Activated CD8-positive, alpha-beta T cell treated with anti-CD3 and anti-CD28 coated beads for 36 hours (primary cell): Measurements from ENCODE around the gene GATAD2A. TPM values are rescaled to one million over a fixed set of nuclear protein-coding genes. Genes with fewer than 3 reads are reported as not detected.

ENCODE experiments used
- ATAC-seq: fragments of 200-7000 bp; cut with Tn5 transposase; one replicate; pipeline ENCODE4 v1.10.0; 2021; ENCODE audit warnings: mild to moderate bottlenecking, moderate library complexity
- CTCF ChIA-PET: fragments of 350-600 bp; sonication (Branson Sonifier 250); formaldehyde crosslinking; loops from one replicate; lab custom pipeline; 2021; ENCODE audit warnings: antibody characterized with exemption; lab: Charles Lee
- POLR2A ChIA-PET: fragments of 350-600 bp; sonication (Branson Sonifier 250); formaldehyde crosslinking; loops from one replicate; lab custom pipeline; 2021; ENCODE audit warnings: antibody characterized with exemption; lab: Charles Lee
- DNase-seq: peaks from one replicate; pipeline ENCODE4 v3.0.0-alpha.2; 2020
- H3K27ac Mint-ChIP-seq: one replicate; pipeline ENCODE4 v1.8.0; 2021; ENCODE audit warnings: mild to moderate bottlenecking, mixed read lengths
- H3K27me3 Mint-ChIP-seq: one replicate; pipeline ENCODE4 v1.8.0; 2021; ENCODE audit warnings: mixed read lengths
- H3K36me3 Mint-ChIP-seq: one replicate; pipeline ENCODE4 v1.8.0; 2021; ENCODE audit warnings: low read depth, mixed read lengths
- H3K4me1 Mint-ChIP-seq: one replicate; pipeline ENCODE4 v1.8.0; 2021; ENCODE audit warnings: low read depth, mixed read lengths
- H3K4me3 Mint-ChIP-seq: one replicate; pipeline ENCODE4 v1.8.0; 2021; ENCODE audit warnings: mild to moderate bottlenecking, moderate library complexity, mixed read lengths
- H3K9me3 Mint-ChIP-seq: one replicate; pipeline ENCODE4 v1.8.0; 2021; ENCODE audit warnings: mixed read lengths
- intact Hi-C: fragments of 100-400 bp; cut with micrococcal nuclease; formaldehyde crosslinking; loops from one replicate; pipeline ENCODE4 v1.10.0; 2022
- total RNA-seq, 2 experiments: library from RNA; stranded (reverse); gene quantifications; one replicate each; pipeline ENCODE4 v1.2.3, GENCODE V29; 2021
- TF ChIP-seq, protein P1 (sequence below): fragments of 200-600 bp; IDR thresholded peaks from one replicate; pipeline ENCODE4 v1.8.0; 2022; ENCODE audit warnings: antibody characterized with exemption, mild to moderate bottlenecking

Gene GATAD2A
- total RNA-seq, 2 experiments from 2014 or later, result 132 to 136 TPM

DNA sequence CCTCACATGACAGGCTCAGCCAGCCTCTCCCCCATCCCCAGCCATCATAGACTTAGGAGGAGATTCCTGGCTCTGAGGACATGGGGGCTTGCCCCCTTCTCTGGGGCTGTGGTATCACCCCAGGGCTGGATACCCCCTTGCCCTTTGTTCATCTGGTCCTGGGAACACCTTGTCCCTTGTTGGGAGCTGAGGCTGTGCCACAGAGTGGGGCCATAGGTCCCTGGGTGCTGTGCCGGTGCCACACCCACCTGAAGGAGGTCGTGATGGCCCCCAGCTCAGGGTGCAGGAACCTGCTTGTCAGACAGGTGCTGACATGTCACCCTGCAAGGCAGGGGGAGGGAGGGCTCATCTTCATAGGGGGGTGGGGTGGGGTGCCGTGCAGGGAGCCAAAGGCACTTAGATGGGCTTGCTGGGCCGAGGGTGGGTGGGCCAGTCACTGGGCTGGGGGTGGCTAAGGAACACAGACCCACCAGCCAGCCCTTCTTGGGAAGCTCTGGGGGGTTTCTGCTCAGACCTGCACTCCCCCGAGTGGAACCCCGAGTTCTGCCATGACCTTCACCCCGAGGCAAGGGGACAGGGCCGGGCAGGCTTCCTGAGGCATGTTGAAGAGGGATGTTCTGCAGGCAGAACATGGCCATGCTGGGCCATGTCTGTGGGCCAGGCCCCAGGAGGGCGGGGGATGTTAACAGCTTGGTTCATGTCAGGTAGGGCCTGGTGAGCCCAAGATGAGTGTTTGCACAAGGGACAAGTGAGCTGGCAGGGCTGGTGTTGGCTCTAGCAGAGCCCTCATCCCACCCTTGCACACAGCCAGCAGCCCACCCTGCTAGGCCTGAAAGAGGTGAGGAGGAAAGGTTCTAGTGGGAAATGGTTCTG, 81.8 kb downstream of the GATAD2A start:
- Mint-ChIP-seq H3K9me3 (no peaks in the 10 kb centered on the region), H3K4me1 (peaks cover 72% of the 10 kb centered on the region), H3K36me3 (peaks cover 14% of the 10 kb centered on the region), H3K27ac (peak overlapping the region; percentile 82), H3K4me3 (no peak overlapping the region), H3K27me3 (no peaks in the 10 kb centered on the region)
- CTCF ChIA-PET, result interaction anchor here (0.8 to 6.5 kb wide), 6 partner anchors 28 to 166 kb away, joined by 3 to 135 read pairs (median 6); no protein-coding TSS in a partner anchor
- intact Hi-C loops, result loop anchor here (5.0 kb wide), 2 partner anchors 100 to 120 kb away; no protein-coding TSS in a partner anchor
- DNase-seq, result no peak
- TF ChIP-seq, protein P1, sequence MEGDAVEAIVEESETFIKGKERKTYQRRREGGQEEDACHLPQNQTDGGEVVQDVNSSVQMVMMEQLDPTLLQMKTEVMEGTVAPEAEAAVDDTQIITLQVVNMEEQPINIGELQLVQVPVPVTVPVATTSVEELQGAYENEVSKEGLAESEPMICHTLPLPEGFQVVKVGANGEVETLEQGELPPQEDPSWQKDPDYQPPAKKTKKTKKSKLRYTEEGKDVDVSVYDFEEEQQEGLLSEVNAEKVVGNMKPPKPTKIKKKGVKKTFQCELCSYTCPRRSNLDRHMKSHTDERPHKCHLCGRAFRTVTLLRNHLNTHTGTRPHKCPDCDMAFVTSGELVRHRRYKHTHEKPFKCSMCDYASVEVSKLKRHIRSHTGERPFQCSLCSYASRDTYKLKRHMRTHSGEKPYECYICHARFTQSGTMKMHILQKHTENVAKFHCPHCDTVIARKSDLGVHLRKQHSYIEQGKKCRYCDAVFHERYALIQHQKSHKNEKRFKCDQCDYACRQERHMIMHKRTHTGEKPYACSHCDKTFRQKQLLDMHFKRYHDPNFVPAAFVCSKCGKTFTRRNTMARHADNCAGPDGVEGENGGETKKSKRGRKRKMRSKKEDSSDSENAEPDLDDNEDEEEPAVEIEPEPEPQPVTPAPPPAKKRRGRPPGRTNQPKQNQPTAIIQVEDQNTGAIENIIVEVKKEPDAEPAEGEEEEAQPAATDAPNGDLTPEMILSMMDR, result no peak
- no peak for ATAC-seq
- POLR2A ChIA-PET, result interaction anchor here (0.5 to 1.5 kb wide), 6 partner anchors 9 to 97 kb away, joined by 3 to 4 read pairs (median 3); partner anchors contain the start of gene TSSK6

DNA sequence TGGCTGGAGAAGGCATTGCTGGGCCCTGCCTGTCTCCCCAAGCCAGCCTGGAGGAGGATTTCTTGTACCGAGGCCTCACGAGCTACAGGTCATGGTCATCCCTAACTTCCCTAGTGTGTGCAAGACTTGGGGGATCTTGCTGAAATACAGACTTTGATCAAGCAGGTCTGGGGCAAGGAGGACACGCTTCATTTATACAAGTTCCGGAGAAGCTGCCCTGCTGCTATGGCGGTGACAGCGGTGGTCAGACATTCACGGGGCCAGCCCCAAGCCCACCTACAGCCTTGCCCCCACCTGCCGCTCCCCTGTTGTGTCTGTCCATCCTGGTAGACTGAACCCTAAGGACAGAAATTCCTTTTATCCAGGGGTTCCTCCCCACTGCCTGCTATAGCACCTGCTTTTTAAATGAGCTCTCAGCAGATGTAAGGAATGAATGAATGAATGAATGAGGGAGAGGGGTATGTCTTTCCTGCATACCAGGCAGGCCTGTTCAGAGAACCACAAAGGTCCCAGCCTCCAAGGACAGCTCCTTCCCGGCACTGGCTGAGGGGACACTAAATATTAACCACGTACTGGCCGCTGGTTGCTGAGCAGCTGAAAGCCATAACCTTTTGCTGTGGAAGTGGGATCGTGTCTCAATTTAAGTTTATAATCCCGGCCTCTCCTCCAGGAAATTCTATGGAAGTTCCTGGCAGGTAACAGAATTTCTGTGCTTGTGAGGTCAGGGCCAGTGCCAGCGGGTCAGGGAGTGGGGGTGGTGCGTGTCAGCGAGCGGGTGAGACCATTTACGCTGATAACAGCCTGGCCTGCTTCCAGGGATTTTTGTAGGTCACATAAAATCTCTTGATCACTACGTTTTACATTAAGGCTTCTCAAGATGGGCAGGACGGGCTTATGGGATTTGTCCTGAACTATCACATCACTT, 82.7 kb downstream of the GATAD2A start:
- peak overlapping the region; percentile 39 for H3K4me3 Mint-ChIP-seq
- CTCF ChIA-PET, result interaction anchor here (0.8 to 6.5 kb wide), 9 partner anchors 8 to 167 kb away, joined by 3 to 135 read pairs (median 13); partner anchors contain the start of gene GATAD2A

DNA sequence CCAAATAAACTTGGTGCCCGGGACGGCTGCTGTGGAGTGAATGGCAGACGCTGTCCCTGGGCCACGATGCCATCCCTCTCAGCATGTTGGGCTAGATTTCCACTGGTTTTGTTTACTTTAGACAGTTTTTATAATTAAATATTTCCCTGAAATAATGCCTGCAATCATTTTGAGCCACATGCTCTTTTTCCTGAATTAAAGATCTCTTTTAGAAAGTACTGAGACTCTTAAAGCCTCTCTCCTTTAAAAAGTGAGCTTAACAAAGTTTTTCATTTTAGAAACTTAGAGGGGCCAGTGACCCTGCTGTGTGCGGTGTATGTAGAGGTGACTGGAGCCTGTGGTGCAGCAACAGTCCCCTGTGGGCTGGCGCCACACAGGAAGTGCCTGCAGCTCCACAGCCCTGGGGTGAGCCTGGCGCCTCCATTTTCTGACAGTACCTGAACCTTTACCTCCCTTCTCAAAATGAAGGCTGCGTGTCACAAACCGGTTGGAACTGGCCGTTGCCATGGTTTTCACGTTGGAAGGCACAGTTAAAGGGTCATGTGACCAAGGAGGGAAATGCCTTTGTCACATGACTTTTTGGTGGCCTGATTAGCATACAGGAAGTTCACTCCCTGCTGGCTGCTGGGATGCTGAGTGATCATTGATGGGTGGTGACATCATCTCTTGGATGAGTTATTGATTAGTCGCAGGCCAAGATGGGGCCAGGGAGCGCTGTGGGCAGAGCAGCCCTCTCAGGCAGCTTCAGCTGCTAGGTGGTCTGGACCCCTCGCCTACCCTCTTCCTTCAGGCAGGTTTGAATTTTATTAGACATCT, 83.6 kb downstream of the GATAD2A start:
- intact Hi-C loops, result loop anchor here (2.0 to 5.0 kb wide), 3 partner anchors 82 to 122 kb away; no protein-coding TSS in a partner anchor
- H3K4me1 Mint-ChIP-seq, result peaks cover 64% of the 10 kb centered on the region
- no peaks in the 10 kb centered on the region for H3K9me3 Mint-ChIP-seq
- ATAC-seq (peak; percentile 90), DNase-seq (peak; percentile 96)
- CTCF ChIA-PET, result interaction anchor here (0.6 to 6.5 kb wide), 20 partner anchors 9 to 167 kb away, joined by 3 to 135 read pairs (median 12); partner anchors contain the start of gene GATAD2A
- TF ChIP-seq, protein P1, result no peak
- H3K4me3 Mint-ChIP-seq, result peak overlapping the region; percentile 39
- H3K27me3 Mint-ChIP-seq, result no peaks in the 10 kb centered on the region
- H3K27ac Mint-ChIP-seq, result peak overlapping the region; percentile 82
- POLR2A ChIA-PET, result interaction anchor here (0.6 to 2.8 kb wide), 15 partner anchors 12 to 1289 kb away, joined by 3 to 14 read pairs (median 4); partner anchors contain the start of genes NDUFA13 and TSSK6
- peaks cover 14% of the 10 kb centered on the region for H3K36me3 Mint-ChIP-seq

More for the DNA sequence above, 82.7 kb downstream of the GATAD2A start:
- no peak for ATAC-seq
- Mint-ChIP-seq H3K36me3 (peaks cover 10% of the 10 kb centered on the region), H3K27ac (peak overlapping the region; percentile 82), H3K27me3 (no peaks in the 10 kb centered on the region), H3K4me1 (peaks cover 64% of the 10 kb centered on the region), H3K9me3 (no peaks in the 10 kb centered on the region)
- intact Hi-C loops, result loop anchor here (2.0 to 5.0 kb wide), 3 partner anchors 81 to 121 kb away; no protein-coding TSS in a partner anchor
- no peak for DNase-seq
- POLR2A ChIA-PET, result interaction anchor here (0.6 to 2.8 kb wide), 11 partner anchors 10 to 1288 kb away, joined by 3 to 14 read pairs (median 4); partner anchors contain the start of gene TSSK6
- TF ChIP-seq, protein P1, result no peak

DNA sequence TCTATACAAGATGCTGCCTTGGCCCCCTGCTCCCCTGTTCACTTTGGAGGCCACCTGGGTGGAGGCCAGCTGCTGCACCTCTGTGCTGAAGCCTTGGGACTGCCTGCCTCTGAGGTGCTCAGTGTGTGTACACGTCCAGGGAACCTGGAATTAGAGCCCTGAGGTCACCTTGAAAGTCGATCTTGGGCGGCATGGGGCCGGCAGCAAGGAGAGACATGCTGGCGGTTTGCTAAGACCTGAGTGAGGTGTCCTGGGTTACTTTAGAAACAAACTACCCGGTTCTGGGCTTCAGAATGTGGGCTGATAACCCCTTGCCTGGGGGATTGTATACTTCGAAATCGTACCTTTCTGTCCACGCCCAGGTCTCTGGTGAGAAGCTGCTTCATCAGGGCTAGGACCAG, 84.3 kb downstream of the GATAD2A start:
- ATAC-seq (peak; percentile 2), DNase-seq (no peak)
- no peaks in the 10 kb centered on the region for H3K9me3 Mint-ChIP-seq
- H3K4me1 Mint-ChIP-seq, result peaks cover 63% of the 10 kb centered on the region
- TF ChIP-seq, protein P1, result no peak
- CTCF ChIA-PET, result interaction anchor here (0.6 to 6.5 kb wide), 33 partner anchors 7 to 347 kb away, joined by 3 to 135 read pairs (median 7); partner anchors contain the start of gene GATAD2A
- POLR2A ChIA-PET, result interaction anchor here (0.9 to 2.8 kb wide), 14 partner anchors 15 to 125 kb away, joined by 3 to 14 read pairs (median 4); partner anchors contain the start of genes NDUFA13 and TSSK6
- no peaks in the 10 kb centered on the region for H3K27me3 Mint-ChIP-seq
- peaks cover 20% of the 10 kb centered on the region for H3K36me3 Mint-ChIP-seq
- H3K4me3 Mint-ChIP-seq, result no peak overlapping the region
- peak overlapping the region; percentile 82 for H3K27ac Mint-ChIP-seq
- intact Hi-C loops, result loop anchor here (2.0 to 5.0 kb wide), 3 partner anchors 83 to 123 kb away; no protein-coding TSS in a partner anchor
